ENCODE data around the gene RAB29.

Gene RAB29

DNA sequence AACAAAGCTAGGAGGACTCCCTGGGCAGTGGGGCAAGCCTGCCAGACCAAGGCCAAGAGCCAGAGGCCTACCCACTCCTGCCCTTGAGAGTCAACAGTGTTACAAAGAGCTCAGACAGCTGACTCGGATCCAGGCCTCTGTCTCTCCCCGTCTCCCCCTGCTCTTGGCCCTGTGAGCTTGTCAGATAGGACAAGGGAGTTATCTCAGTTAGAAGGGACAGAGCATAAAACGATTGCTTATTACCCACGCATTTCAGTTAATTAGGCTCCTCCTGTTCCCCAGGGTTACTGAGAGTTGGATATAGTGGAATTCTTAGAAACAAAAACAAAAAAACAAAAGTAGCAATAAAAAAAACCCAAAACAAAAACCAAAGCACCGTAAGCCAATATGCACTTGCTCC, 36.4 kb upstream of the RAB29 start:
- POLR2A ChIA-PET, result interaction anchor here (0.8 to 1.0 kb wide), 2 partner anchors 15 to 96 kb away, joined by 3 read pairs; no protein-coding TSS in a partner anchor

DNA sequence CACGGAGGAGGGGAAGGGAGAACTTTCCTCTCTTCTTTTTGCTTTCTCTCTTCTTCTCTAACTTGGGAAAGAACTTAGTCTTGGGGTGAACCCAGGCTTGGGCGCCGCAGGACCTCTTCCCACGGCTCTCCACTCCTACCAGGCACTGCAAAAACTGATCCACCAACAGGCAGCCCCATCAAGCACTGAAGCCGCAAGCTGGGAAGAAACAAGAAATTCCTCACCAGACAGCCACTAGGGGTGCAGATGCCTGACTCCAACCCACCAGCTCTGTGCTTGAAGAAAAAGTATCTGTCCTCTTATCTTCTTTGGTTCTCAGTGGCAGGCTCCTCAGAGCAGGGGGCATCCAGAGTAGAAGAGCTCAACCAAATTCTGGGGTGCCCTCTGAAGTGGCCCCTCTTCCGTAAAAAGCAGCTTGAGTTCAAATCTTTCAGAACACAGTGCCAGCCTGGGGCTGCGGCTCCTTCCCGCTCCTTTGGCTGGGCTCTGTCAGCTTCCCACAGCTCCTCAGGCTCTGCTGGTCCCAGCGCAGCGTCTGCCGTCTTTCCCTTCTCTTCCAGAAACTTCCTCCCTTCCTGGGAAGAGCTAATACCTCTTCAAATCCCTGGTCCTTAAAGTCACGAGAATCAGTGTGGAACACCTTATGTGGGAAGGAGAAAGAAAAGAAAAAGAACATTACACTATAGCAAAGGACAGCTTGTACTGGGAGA, 35.3 kb upstream of the RAB29 start:
- TF ChIP-seq ZBTB7A (tag by site-specific recombination; IDR thresholded peaks at IDR 0.05; ENCODE audit: low read depth) (no peak), SETDB1 (IDR thresholded peaks at IDR 0.05; ENCODE audit: insufficient read length, low read length) (no peak), EGR2 (tag by site-specific recombination; IDR thresholded peaks at IDR 0.05; ENCODE audit: low read depth) (no peak), ZFP37 (tag by site-specific recombination; IDR thresholded peaks at IDR 0.05) (no peak), IKZF3 (tag by site-specific recombination; IDR thresholded peaks at IDR 0.05) (no peak)
- TF ChIP-seq, protein P1, sequence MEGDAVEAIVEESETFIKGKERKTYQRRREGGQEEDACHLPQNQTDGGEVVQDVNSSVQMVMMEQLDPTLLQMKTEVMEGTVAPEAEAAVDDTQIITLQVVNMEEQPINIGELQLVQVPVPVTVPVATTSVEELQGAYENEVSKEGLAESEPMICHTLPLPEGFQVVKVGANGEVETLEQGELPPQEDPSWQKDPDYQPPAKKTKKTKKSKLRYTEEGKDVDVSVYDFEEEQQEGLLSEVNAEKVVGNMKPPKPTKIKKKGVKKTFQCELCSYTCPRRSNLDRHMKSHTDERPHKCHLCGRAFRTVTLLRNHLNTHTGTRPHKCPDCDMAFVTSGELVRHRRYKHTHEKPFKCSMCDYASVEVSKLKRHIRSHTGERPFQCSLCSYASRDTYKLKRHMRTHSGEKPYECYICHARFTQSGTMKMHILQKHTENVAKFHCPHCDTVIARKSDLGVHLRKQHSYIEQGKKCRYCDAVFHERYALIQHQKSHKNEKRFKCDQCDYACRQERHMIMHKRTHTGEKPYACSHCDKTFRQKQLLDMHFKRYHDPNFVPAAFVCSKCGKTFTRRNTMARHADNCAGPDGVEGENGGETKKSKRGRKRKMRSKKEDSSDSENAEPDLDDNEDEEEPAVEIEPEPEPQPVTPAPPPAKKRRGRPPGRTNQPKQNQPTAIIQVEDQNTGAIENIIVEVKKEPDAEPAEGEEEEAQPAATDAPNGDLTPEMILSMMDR (tag by site-specific recombination; IDR thresholded peaks at IDR 0.05), result peak; percentile 24; the same call in 1 of the 2 replicates
- ChIA-PET POLR2A (interaction anchor here (0.6 kb wide), 1 partner anchor 36 kb away, joined by 5 read pairs; no protein-coding TSS in a partner anchor), CTCF (interaction anchor here (0.5 to 1.9 kb wide), 8 partner anchors 13 to 1908 kb away, joined by 3 to 11 read pairs (median 4); no protein-coding TSS in a partner anchor)
- no peaks in the 10 kb centered on the region for H3K9me3 ChIP-seq (ENCODE audit: control insufficient read depth, insufficient read depth, low read depth, low read length)
- H3K4me1 ChIP-seq (ENCODE audit: control insufficient read depth, insufficient read depth, low read length), result peaks cover 12% of the 10 kb centered on the region
- no peak overlapping the region for H3K27ac ChIP-seq (ENCODE audit: extremely low read depth, low read depth, low read length)
- H3K4me3 ChIP-seq (ENCODE audit: low read depth, low read length), result no peak overlapping the region
- H3K36me3 ChIP-seq (ENCODE audit: control insufficient read depth in 2 of 2, insufficient read depth in 1 of 2, low read length in 2 of 2), result peaks cover 0 to 37% of the 10 kb centered on the region in 2 experiments; a peak in 2 of 3 replicates

More for the DNA sequence above, 36.4 kb upstream of the RAB29 start:
- Histone ChIP-seq H3K36me3 (ENCODE audit: control insufficient read depth in 2 of 2, insufficient read depth in 1 of 2, low read length in 2 of 2) (peaks cover 0 to 30% of the 10 kb centered on the region in 2 experiments; a peak in 2 of 3 replicates), H3K4me1 (ENCODE audit: control insufficient read depth, insufficient read depth, low read length) (peaks cover 12% of the 10 kb centered on the region), H3K4me3 (ENCODE audit: low read depth, low read length) (peak overlapping the region; percentile 76), H3K27ac (ENCODE audit: extremely low read depth, low read depth, low read length) (no peak overlapping the region; the same call in 1 of the 2 replicates), H3K9me3 (ENCODE audit: control insufficient read depth, insufficient read depth, low read depth, low read length) (no peaks in the 10 kb centered on the region)
- TF ChIP-seq WT1 (tag by site-specific recombination; IDR thresholded peaks at IDR 0.05), result peak; percentile 14; the same call in 1 of the 2 replicates
- TF ChIP-seq, protein P2, sequence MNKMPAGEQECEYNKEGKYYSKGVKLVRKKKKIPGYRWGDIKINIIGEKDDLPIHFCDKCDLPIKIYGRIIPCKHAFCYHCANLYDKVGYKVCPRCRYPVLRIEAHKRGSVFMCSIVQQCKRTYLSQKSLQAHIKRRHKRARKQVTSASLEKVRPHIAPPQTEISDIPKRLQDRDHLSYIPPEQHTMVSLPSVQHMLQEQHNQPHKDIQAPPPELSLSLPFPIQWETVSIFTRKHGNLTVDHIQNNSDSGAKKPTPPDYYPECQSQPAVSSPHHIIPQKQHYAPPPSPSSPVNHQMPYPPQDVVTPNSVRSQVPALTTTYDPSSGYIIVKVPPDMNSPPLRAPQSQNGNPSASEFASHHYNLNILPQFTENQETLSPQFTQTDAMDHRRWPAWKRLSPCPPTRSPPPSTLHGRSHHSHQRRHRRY (tag by site-specific recombination; IDR thresholded peaks at IDR 0.05), result no peak
- CTCF ChIA-PET, result interaction anchor here (0.6 to 1.9 kb wide), 6 partner anchors 19 to 282 kb away, joined by 3 to 11 read pairs (median 5); no protein-coding TSS in a partner anchor

DNA sequence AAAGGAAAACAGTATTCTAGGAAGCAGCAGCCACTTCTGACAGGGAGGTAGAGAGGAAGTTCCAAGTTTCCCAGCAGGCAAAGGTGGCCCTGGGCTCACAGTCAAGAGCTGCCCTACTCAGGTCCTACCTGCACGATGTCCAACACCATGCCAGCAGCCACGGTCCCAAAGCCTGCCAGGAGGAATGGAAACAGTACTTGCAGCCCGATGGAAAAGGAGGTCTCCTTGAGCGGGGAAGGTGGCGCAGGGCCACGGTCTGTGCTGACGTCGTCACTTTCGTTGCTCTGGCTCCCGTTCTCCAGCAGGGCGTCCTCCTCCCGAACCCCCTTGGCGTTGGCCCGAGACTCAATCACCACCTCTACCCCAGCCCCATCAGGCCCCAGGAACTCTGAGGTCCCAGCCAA, 34.7 kb upstream of the RAB29 start:
- no peak overlapping the region for H3K27ac ChIP-seq (ENCODE audit: extremely low read depth, low read depth, low read length)
- CTCF ChIA-PET, result no interaction called here
- H3K9me3 ChIP-seq (ENCODE audit: control insufficient read depth, insufficient read depth, low read depth, low read length), result no peaks in the 10 kb centered on the region
- peaks cover 12% of the 10 kb centered on the region for H3K4me1 ChIP-seq (ENCODE audit: control insufficient read depth, insufficient read depth, low read length)
- H3K36me3 ChIP-seq (ENCODE audit: control insufficient read depth in 2 of 2, insufficient read depth in 1 of 2, low read length in 2 of 2), result peaks cover 0 to 42% of the 10 kb centered on the region in 2 experiments; a peak in 2 of 3 replicates
- POLR2A ChIA-PET, result interaction anchor here (0.6 kb wide), 1 partner anchor 37 kb away, joined by 5 read pairs; no protein-coding TSS in a partner anchor
- no peak overlapping the region for H3K4me3 ChIP-seq (ENCODE audit: low read depth, low read length)
- TF ChIP-seq, protein P3, sequence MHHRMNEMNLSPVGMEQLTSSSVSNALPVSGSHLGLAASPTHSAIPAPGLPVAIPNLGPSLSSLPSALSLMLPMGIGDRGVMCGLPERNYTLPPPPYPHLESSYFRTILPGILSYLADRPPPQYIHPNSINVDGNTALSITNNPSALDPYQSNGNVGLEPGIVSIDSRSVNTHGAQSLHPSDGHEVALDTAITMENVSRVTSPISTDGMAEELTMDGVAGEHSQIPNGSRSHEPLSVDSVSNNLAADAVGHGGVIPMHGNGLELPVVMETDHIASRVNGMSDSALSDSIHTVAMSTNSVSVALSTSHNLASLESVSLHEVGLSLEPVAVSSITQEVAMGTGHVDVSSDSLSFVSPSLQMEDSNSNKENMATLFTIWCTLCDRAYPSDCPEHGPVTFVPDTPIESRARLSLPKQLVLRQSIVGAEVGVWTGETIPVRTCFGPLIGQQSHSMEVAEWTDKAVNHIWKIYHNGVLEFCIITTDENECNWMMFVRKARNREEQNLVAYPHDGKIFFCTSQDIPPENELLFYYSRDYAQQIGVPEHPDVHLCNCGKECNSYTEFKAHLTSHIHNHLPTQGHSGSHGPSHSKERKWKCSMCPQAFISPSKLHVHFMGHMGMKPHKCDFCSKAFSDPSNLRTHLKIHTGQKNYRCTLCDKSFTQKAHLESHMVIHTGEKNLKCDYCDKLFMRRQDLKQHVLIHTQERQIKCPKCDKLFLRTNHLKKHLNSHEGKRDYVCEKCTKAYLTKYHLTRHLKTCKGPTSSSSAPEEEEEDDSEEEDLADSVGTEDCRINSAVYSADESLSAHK (tag by site-specific recombination; IDR thresholded peaks at IDR 0.05), result no peak
- TF ChIP-seq ZNF529 (tag by site-specific recombination; IDR thresholded peaks at IDR 0.05; ENCODE audit: insufficient replicate concordance), result no peak
- TF ChIP-seq, protein P2 (tag by site-specific recombination; IDR thresholded peaks at IDR 0.05), result no peak
- TF ChIP-seq RBAK (tag by site-specific recombination; IDR thresholded peaks at IDR 0.05), result no peak
- TF ChIP-seq ZNF830 (tag by site-specific recombination; IDR thresholded peaks at IDR 0.05; ENCODE audit: low read depth), result no peak
- TF ChIP-seq ZNF558 (tag by site-specific recombination; IDR thresholded peaks at IDR 0.05), result no peak
- TF ChIP-seq YY1 (tag by site-specific recombination; IDR thresholded peaks at IDR 0.05), result no peak

All from HEK293 (cell line).